Transverse colon (tissue), 4 donors: ENCODE data around the gene WDR5. TPM values are rescaled to one million over a fixed set of nuclear protein-coding genes. Genes with fewer than 3 reads are reported as not detected.

Experiments
- DNase-seq: peaks from one replicate; pipeline ENCODE4 v3.0.0-alpha.2; 2019
- H3K27ac ChIP-seq, 4 donors: fragments of 200-600 bp; sonication (generic); 2 replicates each; pipeline ENCODE4 v1.5.1; 2016 to 2018; ENCODE audit warnings: inconsistent platforms in 4 of 4
- H3K27me3 ChIP-seq: fragments of 200-600 bp; sonication (generic); 2 replicates; pipeline ENCODE4 v1.5.1; 2017; ENCODE audit warnings: inconsistent platforms
- H3K36me3 ChIP-seq, 4 donors: fragments of 200-600 bp; sonication (generic); 2 replicates each; pipeline ENCODE4 v1.5.1; 2017 to 2019; ENCODE audit warnings: inconsistent platforms in 4 of 4
- H3K4me1 ChIP-seq, 4 donors: fragments of 200-600 bp; sonication (generic); 2 replicates each; pipeline ENCODE4 v1.5.1; 2017 to 2020; ENCODE audit warnings: inconsistent platforms in 4 of 4
- H3K4me3 ChIP-seq, 4 donors: fragments of 200-600 bp; sonication (generic); 1 replicate in 1 of 4; 2 replicates in 3 of 4; pipeline versions ENCODE4 v1.5.1 to v1.6.1; 2017 to 2019; ENCODE audit warnings: inconsistent platforms in 4 of 4
- H3K9me3 ChIP-seq, 2 donors: fragments of 200-600 bp; sonication (generic); 2 replicates each; pipeline ENCODE4 v1.5.1; 2017 to 2019; ENCODE audit warnings: inconsistent platforms in 2 of 2
- EP300 ChIP-seq: sonication (generic); formaldehyde crosslinking; IDR thresholded peaks from one replicate; pipeline ENCODE4 v1.6.1; 2017; ENCODE audit warnings: antibody characterized with exemption, low read depth
- POLR2A ChIP-seq: fragments of 450-650 bp; IDR thresholded peaks from one replicate; pipeline ENCODE4 v1.6.1; 2016; ENCODE audit warnings: antibody characterized with exemption, mild to moderate bottlenecking, moderate library complexity
- POLR2AphosphoS5 ChIP-seq, 3 donors: sonication (generic); formaldehyde crosslinking; IDR thresholded peaks; one replicate each; pipeline ENCODE4 v1.6.1; 2016; ENCODE audit warnings: antibody characterized with exemption in 3 of 3
- WGBS, 2 donors: methylation state at CpG; one replicate each; pipeline ENCODE4 v1.1.5; 2018; ENCODE audit warnings: low coverage in 1 of 2; 5-methylcytosine and 5-hydroxymethylcytosine counted together
- in situ Hi-C, 4 donors: fragments of 200-750 bp; cut with MboI; loops; one replicate each; pipeline versions ENCODE4 v1.15.0 to v1.15.1; 2017; ENCODE audit warnings: low sequenced_read_pairs in 3 of 4, low pct_ligation_motif_present in 1 of 4, low pct_unique_long_range_greater_than_20kb in 1 of 4
- intact Hi-C: fragments of 100-400 bp; cut with DNase I; formaldehyde crosslinking; loops from one replicate; pipeline ENCODE4 v1.15.1; 2023; ENCODE audit warnings: low total_unique reads
- total RNA-seq, 4 donors: library from RNA; depleted of rRNA; stranded (reverse); fragments of >200 nt; gene quantifications; one replicate each; pipeline ENCODE4 v1.1.0, GENCODE V29; 2016
- TF ChIP-seq, protein P1 (sequence below), 5 experiments: fragments of 200-600 bp in 3 of 5; fragments of 450-650 bp in 2 of 5; sonication (generic) in 3 of 5; IDR thresholded peaks; 1 replicate in 2 of 5; 2 replicates in 3 of 5; pipeline ENCODE4 v1.5.1; 2016 to 2017; ENCODE audit warnings: antibody characterized with exemption in 5 of 5, inconsistent platforms in 3 of 5, mild to moderate bottlenecking in 2 of 5, moderate library complexity in 1 of 5

WDR5 gene
- total RNA-seq, 4 donors from 2014 or later, result 8.2 to 95.7 (median 16.3) TPM

DNA sequence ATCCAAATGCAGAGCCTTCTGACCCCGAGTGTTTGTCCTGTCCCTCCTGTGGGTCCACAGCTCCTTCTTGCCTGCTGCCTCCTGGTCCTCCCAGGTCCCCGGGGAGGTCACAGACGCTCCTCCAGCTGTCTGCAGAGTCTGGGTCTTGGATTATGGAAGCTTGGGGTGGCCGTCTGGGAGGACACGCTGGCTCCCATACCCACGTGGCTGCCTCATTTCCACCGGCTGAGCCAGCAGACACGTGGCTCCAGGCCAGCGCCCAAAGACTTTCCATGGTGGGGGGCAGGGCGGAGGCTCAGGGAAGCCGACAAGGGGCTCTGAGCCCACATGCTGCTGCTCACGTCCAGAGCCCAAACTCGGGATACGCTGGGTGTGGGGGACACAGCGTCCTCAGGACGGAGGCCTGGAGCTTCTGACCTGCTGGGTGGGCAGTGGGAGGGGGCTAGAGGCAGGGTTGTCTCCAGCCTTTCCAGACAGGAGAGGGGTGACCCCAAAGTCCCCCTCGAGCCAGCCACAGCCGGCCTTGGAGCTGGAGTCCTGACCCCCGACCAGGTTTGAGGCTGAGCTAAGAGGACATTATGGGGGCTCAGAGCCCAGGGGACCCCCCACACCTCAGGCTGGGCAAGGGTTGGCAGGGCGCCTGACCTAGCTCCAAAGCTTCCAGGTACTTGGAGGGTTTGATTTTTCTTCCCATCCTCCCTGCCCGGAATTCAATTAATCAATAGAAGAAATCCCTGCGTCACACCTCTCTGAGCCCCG lies 52.7 kb downstream of the WDR5 start:
- Histone ChIP-seq H3K4me3 (no peak overlapping the region), H3K4me1 (peaks cover 6 to 14% (median 7%) of the 10 kb centered on the region in 4 donors), H3K9me3 (no peaks in the 10 kb centered on the region), H3K27ac (no peak overlapping the region), H3K36me3 (no peaks in the 10 kb centered on the region), H3K27me3 (peaks cover 21% of the 10 kb centered on the region)
- in situ Hi-C loops (loop anchor here in 2 of 4 donors (25.0 kb wide), 1 partner anchor 124 kb away; no protein-coding TSS in a partner anchor), intact Hi-C loops (no loop called here)
- TF ChIP-seq POLR2AphosphoS5 (IDR thresholded peaks at IDR 0.05) (no peak), POLR2A (no peak), EP300 (no peak)
- TF ChIP-seq, protein P1, sequence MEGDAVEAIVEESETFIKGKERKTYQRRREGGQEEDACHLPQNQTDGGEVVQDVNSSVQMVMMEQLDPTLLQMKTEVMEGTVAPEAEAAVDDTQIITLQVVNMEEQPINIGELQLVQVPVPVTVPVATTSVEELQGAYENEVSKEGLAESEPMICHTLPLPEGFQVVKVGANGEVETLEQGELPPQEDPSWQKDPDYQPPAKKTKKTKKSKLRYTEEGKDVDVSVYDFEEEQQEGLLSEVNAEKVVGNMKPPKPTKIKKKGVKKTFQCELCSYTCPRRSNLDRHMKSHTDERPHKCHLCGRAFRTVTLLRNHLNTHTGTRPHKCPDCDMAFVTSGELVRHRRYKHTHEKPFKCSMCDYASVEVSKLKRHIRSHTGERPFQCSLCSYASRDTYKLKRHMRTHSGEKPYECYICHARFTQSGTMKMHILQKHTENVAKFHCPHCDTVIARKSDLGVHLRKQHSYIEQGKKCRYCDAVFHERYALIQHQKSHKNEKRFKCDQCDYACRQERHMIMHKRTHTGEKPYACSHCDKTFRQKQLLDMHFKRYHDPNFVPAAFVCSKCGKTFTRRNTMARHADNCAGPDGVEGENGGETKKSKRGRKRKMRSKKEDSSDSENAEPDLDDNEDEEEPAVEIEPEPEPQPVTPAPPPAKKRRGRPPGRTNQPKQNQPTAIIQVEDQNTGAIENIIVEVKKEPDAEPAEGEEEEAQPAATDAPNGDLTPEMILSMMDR (IDR thresholded peaks at IDR 0.05), result no peak
- DNase-seq, result no peak
- 58% methylated on average over 23 of the region's 23 CpGs; no CpG with 5 or more reads in 1 of the 2 donors for WGBS, 2 donors

DNA sequence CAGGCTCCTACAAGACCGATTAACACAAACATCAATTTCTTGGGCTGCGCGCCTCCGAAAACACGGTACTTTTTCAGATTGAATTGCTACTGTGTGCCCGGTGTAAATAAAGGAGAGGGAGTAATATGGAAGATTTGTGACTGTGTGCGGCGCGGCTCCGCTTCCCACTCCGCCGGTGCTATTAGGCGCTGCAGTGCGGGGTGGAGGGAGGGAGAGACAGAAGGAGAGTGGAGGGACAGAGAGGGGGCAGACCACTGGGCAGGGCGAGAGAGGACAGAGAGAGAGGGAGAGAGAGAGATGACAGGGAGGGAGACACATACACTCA lies 53.2 kb downstream of the WDR5 start:
- Histone ChIP-seq H3K4me1 (peaks cover 6 to 14% (median 7%) of the 10 kb centered on the region in 4 donors), H3K27me3 (peaks cover 21% of the 10 kb centered on the region), H3K27ac (no peak overlapping the region), H3K4me3 (no peak overlapping the region), H3K36me3 (no peaks in the 10 kb centered on the region), H3K9me3 (no peaks in the 10 kb centered on the region)
- DNase-seq, result no peak
- TF ChIP-seq POLR2A, result no peak
- no peak for TF ChIP-seq POLR2AphosphoS5 (IDR thresholded peaks at IDR 0.05)
- TF ChIP-seq, protein P1 (IDR thresholded peaks at IDR 0.05), result no peak
- no peak for TF ChIP-seq EP300
- in situ Hi-C loops, result loop anchor here in 2 of 4 donors (25.0 kb wide), 1 partner anchor 123 kb away; no protein-coding TSS in a partner anchor
- intact Hi-C loops, result no loop called here
- 12 to 38% methylated on average over 15 of the region's 15 CpGs for WGBS, 2 donors

DNA sequence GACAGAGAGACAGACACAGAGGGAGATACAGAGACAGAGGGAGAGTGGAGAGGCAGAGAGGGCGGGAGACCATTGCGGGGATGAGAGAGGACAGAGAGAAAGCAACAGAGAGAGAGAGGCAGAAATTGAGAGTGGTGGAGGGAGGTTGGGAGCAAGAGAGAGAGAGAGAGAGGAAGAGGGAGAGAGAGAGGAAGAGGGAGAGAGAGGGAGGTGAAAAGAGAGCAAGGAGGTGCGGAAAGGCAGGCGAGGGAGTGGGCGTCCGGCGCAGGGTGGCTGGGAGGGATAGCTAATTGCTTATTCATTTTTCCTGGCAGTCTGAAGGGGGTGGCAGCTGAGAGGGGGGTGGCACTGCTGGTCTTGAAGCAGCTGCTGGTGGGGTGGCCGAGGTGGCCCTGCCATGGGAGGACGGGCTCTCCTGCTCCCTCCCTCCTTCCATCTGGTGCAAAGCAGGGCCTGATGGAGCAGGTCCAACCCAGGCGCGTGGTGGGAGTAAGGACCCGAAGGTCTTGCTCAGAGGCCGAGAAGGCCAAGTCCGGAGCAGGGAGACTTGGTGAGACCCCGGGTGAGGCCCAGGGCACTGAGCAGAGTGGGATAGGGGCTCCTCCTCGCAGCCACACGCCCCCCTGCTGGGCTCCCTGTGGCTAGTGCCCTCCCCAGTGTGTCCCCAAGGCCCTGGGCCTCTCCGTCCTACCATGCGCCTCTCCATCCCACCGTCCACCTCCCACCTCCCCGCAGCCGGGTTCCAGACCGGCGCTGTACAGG lies 53.8 kb downstream of the WDR5 start:
- Histone ChIP-seq H3K9me3 (no peaks in the 10 kb centered on the region), H3K27me3 (peaks cover 21% of the 10 kb centered on the region), H3K4me1 (peaks cover 6 to 14% (median 7%) of the 10 kb centered on the region in 4 donors), H3K27ac (no peak overlapping the region), H3K36me3 (no peaks in the 10 kb centered on the region), H3K4me3 (no peak overlapping the region)
- TF ChIP-seq, protein P1 (IDR thresholded peaks at IDR 0.05), result no peak
- TF ChIP-seq POLR2AphosphoS5 (IDR thresholded peaks at IDR 0.05), result no peak
- TF ChIP-seq EP300, result no peak
- TF ChIP-seq POLR2A, result no peak
- in situ Hi-C loops (loop anchor here in 2 of 4 donors (25.0 kb wide), 1 partner anchor 123 kb away; no protein-coding TSS in a partner anchor), intact Hi-C loops (no loop called here)
- no peak for DNase-seq
- WGBS, 2 donors, result 57 to 68% methylated on average over 9 to 24 of the region's 24 CpGs
